ENCODE measurements around the gene GLIS1. TPM values are rescaled to one million over a fixed set of nuclear protein-coding genes. Genes with fewer than 3 reads are reported as not detected.

The GLIS1 gene
- total RNA-seq, 1 donor from 2014 or later: 1.2 TPM

DNA sequence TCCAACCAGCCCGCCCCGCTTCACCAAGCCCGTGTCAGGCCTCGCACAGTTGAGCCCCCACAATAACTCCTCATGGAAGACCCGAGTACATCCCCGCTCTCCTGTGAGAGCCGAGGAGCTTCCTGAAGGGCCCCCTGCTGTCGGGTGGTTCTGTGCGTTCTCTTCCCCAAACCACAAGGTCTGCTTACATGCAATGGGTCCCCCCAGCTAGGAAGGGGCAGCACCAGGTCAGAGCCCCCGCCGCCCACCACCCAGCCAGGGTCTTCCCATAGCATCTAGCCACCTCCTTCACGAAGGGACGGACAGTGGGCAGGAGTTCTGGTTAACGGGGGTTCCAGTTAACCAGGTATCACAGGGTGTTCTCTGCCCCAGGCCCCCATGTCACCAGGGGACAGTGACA, 51.5 kb downstream of the GLIS1 start:
- H3K36me3 ChIP-seq: no peaks in the 10 kb centered on the region
- H3K4me1 ChIP-seq: peaks cover 1% of the 10 kb centered on the region
- no peaks in the 10 kb centered on the region for H3K9me3 ChIP-seq
- TF ChIP-seq POLR2A (IDR thresholded peaks at IDR 0.05) (no peak), POLR2AphosphoS5 (IDR thresholded peaks at IDR 0.05; ENCODE audit: insufficient read depth in 1 of 2, low read depth in 1 of 2) (no peak)
- TF ChIP-seq, protein P1, sequence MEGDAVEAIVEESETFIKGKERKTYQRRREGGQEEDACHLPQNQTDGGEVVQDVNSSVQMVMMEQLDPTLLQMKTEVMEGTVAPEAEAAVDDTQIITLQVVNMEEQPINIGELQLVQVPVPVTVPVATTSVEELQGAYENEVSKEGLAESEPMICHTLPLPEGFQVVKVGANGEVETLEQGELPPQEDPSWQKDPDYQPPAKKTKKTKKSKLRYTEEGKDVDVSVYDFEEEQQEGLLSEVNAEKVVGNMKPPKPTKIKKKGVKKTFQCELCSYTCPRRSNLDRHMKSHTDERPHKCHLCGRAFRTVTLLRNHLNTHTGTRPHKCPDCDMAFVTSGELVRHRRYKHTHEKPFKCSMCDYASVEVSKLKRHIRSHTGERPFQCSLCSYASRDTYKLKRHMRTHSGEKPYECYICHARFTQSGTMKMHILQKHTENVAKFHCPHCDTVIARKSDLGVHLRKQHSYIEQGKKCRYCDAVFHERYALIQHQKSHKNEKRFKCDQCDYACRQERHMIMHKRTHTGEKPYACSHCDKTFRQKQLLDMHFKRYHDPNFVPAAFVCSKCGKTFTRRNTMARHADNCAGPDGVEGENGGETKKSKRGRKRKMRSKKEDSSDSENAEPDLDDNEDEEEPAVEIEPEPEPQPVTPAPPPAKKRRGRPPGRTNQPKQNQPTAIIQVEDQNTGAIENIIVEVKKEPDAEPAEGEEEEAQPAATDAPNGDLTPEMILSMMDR (IDR thresholded peaks at IDR 0.05): no peak
- intact Hi-C loops (cut with DNase I): no loop called here
- H3K27ac ChIP-seq: no peak overlapping the region
- DNase-seq (ENCODE audit: extremely low spot score in 2 of 2): no peak
- no peaks in the 10 kb centered on the region for H3K27me3 ChIP-seq
- H3K4me3 ChIP-seq: no peak overlapping the region

DNA sequence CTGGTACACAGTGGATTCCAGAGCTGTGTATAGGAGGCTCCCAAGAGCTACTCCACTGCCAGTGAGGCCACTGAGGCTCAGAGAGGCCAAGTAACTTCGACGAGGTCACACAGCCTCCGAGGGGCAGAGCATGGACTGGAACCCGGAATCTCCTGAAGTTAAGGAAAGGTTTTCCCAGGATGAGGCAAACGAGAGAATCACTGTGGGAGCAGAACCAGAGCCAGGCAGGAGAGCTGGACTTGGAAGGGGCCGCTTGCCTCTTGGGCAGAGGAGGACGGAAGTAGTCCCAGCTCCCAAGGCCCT, 52.0 kb downstream of the GLIS1 start:
- Histone ChIP-seq H3K4me1 (peaks cover 6% of the 10 kb centered on the region), H3K9me3 (no peaks in the 10 kb centered on the region), H3K4me3 (no peak overlapping the region), H3K27me3 (no peaks in the 10 kb centered on the region), H3K36me3 (no peaks in the 10 kb centered on the region), H3K27ac (no peak overlapping the region)
- TF ChIP-seq, protein P1 (IDR thresholded peaks at IDR 0.05): no peak
- TF ChIP-seq POLR2AphosphoS5 (IDR thresholded peaks at IDR 0.05; ENCODE audit: insufficient read depth in 1 of 2, low read depth in 1 of 2): no peak
- TF ChIP-seq POLR2A (IDR thresholded peaks at IDR 0.05): no peak
- DNase-seq (ENCODE audit: extremely low spot score in 2 of 2): no peak
- intact Hi-C loops (cut with DNase I): no loop called here

DNA sequence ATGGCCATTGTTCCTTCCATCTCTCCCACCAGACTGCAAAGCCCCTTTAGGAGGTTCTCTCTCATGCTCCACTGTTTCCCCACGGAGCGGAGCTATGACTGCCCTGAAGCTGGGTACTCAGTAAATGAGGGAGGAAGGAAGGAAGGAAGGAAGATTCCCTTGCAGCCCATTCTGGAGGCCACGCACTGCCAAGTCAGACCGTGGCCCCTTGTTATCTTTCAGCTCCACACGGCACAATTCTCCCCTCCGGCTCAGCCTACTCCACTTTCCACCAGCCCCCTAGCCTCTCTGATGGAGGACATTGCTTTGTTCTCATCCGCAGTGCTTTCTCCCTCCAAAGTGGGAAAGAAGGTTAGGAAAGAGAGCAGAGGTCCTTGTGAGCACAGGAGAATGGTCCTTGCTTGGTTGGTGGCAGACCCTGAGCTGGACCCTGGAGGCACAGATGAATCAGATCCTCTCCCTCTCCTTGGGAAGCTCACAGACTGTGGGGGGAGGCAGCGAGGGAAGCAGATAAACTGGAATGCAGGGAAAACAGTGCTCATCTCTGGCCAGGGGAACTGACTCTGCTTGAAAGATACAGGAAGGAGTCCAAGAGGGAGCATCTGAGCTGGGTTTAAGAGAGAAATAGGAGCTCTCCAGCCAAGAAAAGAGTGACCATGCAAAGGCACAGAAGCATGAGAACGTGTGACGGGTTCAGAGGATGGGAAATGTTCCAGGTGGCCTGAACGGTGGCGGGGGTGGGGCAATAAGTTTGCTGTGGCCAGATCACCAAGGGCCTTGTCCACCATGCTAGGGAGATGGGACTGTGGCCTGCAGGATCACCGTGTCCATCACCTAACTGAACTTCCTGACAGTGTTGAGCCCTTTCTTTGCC, 52.6 kb downstream of the GLIS1 start:
- no peaks in the 10 kb centered on the region for H3K27me3 ChIP-seq
- H3K27ac ChIP-seq: no peak overlapping the region
- peaks cover 12% of the 10 kb centered on the region for H3K4me1 ChIP-seq
- H3K9me3 ChIP-seq: no peaks in the 10 kb centered on the region
- DNase-seq (ENCODE audit: extremely low spot score in 2 of 2): no peak
- H3K36me3 ChIP-seq: no peaks in the 10 kb centered on the region
- H3K4me3 ChIP-seq: no peak overlapping the region
- intact Hi-C loops (cut with DNase I): no loop called here
- TF ChIP-seq POLR2A (IDR thresholded peaks at IDR 0.05): no peak

DNA sequence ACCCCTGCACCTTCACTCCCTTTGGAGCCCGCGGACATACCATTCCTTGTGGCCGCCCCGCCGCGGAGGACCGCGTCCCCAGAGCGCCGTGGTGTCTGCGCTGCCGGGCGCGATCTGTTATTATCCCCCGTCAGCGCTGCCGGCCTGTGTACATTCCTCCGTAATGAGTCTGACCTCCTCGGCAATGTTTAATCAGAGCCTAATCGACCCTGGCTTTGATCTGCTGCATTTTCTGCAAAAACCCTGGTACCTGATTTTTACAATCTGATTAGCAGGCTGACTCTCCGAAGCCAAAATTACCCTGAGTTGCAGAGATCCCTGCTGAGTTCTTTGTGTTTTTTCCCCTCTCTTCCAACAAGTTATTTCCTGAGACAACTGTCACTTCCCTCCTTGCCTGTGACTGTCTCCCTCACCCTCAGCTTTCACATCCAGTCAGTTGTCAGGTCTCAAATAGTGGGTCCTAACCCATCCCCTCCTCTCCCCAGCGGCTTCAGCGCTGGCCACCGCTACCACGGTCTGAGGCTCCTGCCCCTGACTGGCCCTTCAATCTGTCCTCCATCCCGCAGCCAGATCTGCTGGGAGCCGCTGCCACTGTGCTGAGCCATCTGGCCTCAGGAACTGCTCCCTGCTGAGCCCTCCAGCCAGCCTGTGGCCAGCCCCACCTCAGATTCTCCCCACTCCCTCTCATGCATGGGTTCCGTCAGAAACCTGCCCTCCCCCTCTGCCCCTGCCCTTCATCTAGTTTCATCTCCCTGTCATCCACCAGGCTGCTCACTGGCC, 53.5 kb downstream of the GLIS1 start:
- Histone ChIP-seq H3K4me3 (no peak overlapping the region), H3K9me3 (no peaks in the 10 kb centered on the region), H3K4me1 (peaks cover 17% of the 10 kb centered on the region), H3K27ac (no peak overlapping the region), H3K27me3 (no peaks in the 10 kb centered on the region), H3K36me3 (no peaks in the 10 kb centered on the region)
- intact Hi-C loops (cut with DNase I): no loop called here
- DNase-seq (ENCODE audit: extremely low spot score in 2 of 2): no peak
- TF ChIP-seq POLR2AphosphoS5 (IDR thresholded peaks at IDR 0.05; ENCODE audit: insufficient read depth in 1 of 2, low read depth in 1 of 2): no peak
- TF ChIP-seq, protein P1 (IDR thresholded peaks at IDR 0.05): no peak
- TF ChIP-seq POLR2A (IDR thresholded peaks at IDR 0.05): no peak

DNA sequence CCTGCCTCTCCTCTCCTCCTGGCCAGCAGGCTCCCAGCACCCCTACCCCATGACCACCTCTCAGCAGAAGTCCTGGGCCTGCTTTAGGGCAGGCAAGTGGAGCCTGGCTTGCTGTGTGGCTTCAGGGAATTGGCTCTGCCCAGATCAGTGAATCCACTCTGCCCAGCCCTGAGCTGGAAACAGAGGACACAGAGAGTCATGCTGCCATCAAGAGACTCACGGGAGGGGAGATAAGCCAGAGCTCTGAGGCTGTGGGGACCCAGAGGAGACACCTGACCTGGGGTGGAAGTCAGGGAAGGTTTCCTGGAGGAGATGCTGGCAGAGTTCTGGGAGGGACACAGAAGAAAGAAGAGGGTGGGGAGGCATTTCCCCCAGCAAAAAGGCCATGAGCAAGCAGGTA, 54.2 kb downstream of the GLIS1 start:
- H3K36me3 ChIP-seq: no peaks in the 10 kb centered on the region
- intact Hi-C loops (cut with DNase I): no loop called here
- no peaks in the 10 kb centered on the region for H3K9me3 ChIP-seq
- TF ChIP-seq, protein P1 (IDR thresholded peaks at IDR 0.05): no peak
- no peak for TF ChIP-seq POLR2A (IDR thresholded peaks at IDR 0.05)
- TF ChIP-seq POLR2AphosphoS5 (IDR thresholded peaks at IDR 0.05; ENCODE audit: insufficient read depth in 1 of 2, low read depth in 1 of 2): no peak
- no peak overlapping the region for H3K27ac ChIP-seq
- H3K27me3 ChIP-seq: no peaks in the 10 kb centered on the region
- H3K4me3 ChIP-seq: no peak overlapping the region
- no peak for DNase-seq (ENCODE audit: extremely low spot score in 2 of 2)
- H3K4me1 ChIP-seq: peaks cover 22% of the 10 kb centered on the region

Measured in vagina (tissue), 2 donors.